Activated naive CD4-positive, alpha-beta T cell treated with anti-CD3 and anti-CD28 coated beads, Interleukin-2, amount 50 U/mL, for 72 hours (primary cell): ENCODE results near the gene BZW2. TPM values are rescaled to one million over a fixed set of nuclear protein-coding genes. Genes with fewer than 3 reads are reported as not detected.
A peak's percentile ranks its signal among the peaks of the same experiment; 100 is the strongest.

Experiments
- ATAC-seq, 2 donors: fragments of 150-1000 bp; cut with Tn5 transposase; 2 replicates each; pipeline ENCODE4 v1.10.0; 2021; ENCODE audit warnings: mild to moderate bottlenecking in 2 of 2, moderate library complexity in 2 of 2
- DNase-seq, 2 donors: peaks; one replicate each; pipeline ENCODE4 v3.0.0; 2021 to 2022; ENCODE audit warnings: low spot score in 2 of 2
- H3K27ac Mint-ChIP-seq, 2 donors: one replicate each; pipeline ENCODE4 v1.8.0; 2022; ENCODE audit warnings: mild to moderate bottlenecking in 2 of 2, mixed read lengths in 2 of 2
- H3K36me3 Mint-ChIP-seq, 2 donors: one replicate each; pipeline ENCODE4 v1.8.0; 2022; ENCODE audit warnings: mixed read lengths in 2 of 2
- H3K9me3 Mint-ChIP-seq, 2 donors: one replicate each; pipeline ENCODE4 v1.8.0; 2022; ENCODE audit warnings: mixed read lengths in 2 of 2
- total RNA-seq, 2 donors: library from RNA; stranded (reverse); gene quantifications; one replicate each; pipeline ENCODE4 v1.2.3, GENCODE V29; 2022

Gene BZW2
- total RNA-seq, 2 donors from 2014 or later: 83.2 to 94.1 TPM

DNA sequence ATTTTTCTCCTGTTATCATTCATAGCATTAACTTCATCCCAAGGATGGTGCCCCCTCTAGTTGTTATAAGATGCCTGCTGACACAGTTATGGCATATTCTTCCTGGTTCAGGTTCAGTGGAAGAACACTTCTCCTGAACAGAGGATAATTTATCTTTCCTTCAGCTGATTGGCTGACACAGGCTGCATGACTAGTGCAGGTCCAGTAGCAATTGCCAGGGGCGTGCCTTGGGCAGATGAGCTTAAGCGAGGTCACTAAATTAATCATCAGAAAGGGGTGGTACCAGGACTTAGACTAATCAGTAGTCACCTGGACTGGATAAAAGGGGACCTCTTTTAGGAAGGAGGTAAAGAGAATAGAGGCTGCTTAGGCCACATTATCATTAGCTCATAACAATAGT lies 42.3 kb downstream of the BZW2 start:
- no peak for DNase-seq
- ATAC-seq: peak; percentile 29 to 37

GRCh38 chr7:16691241-16691640 lies 45.3 kb downstream of the BZW2 start:
- Mint-ChIP-seq H3K27ac (no peak overlapping the region), H3K9me3 (no peaks in the 10 kb centered on the region), H3K36me3 (peaks cover 10 to 34% of the 10 kb centered on the region in 2 donors)
- no peak for ATAC-seq
- DNase-seq: no peak

More for the DNA sequence above, 42.3 kb downstream of the BZW2 start:
- H3K36me3 Mint-ChIP-seq: peaks cover 18 to 44% of the 10 kb centered on the region in 2 donors
- no peak overlapping the region for H3K27ac Mint-ChIP-seq
- H3K9me3 Mint-ChIP-seq: no peaks in the 10 kb centered on the region

DNA sequence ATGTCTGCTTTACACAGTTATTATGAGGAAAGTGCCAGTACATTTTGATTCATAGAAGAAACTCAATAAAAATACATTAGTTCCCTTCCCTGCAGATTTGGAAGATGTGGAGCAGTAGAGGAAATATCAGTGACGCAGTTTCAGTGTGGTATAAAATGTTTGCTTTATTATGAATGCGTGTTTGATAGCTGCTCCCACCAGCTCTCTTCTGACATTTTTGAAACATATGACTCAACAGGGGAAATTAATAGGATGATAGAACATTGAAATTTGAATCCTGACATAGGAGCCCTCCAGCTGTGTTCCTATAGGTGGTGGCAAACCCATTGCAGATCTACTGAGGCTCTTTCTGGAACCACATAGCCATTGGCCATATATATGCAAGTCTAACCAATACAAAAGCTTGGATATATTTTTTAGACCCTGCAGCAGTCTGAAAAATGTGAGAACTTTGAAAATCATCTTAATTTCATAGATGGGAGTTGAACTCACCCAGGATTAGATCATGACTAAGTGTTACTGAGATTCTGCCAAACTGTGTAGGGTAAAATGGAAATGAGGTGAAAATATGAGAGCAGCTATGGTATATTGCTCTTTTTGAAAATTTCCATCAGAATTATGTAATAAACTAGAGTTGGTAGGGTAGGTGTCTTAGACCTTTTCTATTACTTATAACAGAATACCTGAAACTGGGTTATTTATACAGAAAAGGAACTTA lies 47.8 kb downstream of the BZW2 start:
- Mint-ChIP-seq H3K9me3 (no peaks in the 10 kb centered on the region), H3K36me3 (peaks cover 26 to 43% of the 10 kb centered on the region in 2 donors), H3K27ac (no peak overlapping the region)
- no peak for DNase-seq
- no peak for ATAC-seq

- peaks cover 33 to 47% of the 10 kb centered on the region in 2 donors for H3K36me3 Mint-ChIP-seq
- ATAC-seq: no peak
- no peak overlapping the region for H3K27ac Mint-ChIP-seq
- no peaks in the 10 kb centered on the region for H3K9me3 Mint-ChIP-seq
- no peak for DNase-seq
Measured at GRCh38 chr7:16694806-16695205, 48.8 kb downstream of the BZW2 start.

DNA sequence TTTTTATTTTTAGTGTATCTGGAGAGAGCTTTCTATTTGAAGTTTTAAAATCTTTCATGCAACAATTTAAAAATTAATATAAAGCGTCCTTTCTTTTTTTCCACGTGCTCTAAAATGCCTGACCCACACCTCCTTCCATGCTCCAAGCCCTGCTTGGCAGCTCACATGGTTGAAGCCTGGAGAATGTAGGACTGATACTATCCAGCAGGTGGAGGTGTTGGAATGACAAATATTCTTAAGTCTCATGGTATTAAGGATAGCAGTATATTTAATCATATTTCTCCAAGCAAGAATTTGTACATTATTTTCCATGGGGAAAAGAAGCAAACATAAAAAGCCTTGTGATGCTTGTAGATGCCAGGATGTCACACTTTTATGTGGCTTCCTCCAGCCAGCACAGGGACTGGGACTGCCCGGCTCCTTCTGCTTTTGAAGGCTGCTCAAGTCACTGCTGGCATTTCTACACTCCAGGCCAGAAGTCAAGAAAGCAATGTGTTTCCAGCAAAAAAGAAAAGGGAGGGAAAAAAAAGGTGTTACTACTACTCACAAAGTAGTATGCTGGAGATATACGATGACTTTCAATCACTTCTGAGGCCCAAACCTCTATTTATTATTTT lies 49.7 kb downstream of the BZW2 start:
- H3K9me3 Mint-ChIP-seq: no peaks in the 10 kb centered on the region
- DNase-seq (no peak), ATAC-seq (peak in 1 of 2 donors; percentile 55)
- peaks cover 39 to 49% of the 10 kb centered on the region in 2 donors for H3K36me3 Mint-ChIP-seq
- H3K27ac Mint-ChIP-seq: no peak overlapping the region

DNA sequence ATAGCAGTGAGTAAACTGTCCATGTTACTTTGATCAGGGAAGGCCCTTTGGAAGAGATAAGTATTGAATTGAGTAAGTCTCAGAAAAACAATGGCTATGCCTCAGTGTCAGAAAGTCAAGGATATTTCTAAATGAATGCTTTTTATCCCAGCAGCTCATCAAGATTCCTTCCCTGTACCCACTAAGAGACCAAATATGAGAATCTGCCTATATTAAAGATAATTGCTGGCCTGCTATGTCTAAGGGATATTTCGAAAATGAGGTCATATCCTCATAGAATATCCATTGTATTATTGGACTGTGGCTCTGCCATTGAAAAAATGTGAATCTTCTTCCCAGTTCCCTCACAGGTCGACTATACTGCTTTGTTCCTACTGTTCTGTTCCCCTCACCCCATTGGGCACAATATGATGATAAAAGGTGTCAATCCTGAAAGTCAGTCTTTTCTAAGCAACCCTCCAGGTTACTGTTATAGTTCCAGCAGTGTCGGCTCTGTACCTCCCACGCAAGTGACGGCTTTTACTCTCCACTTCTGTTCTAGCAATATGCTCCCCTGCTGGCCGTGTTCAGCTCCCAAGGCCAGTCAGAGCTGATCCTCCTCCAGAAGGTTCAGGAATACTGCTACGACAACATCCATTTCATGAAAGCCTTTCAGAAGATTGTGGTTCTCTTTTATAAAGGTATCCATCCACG lies 51.7 kb downstream of the BZW2 start:
- ATAC-seq (no peak), DNase-seq (no peak)
- peaks cover 33 to 41% of the 10 kb centered on the region in 2 donors for H3K36me3 Mint-ChIP-seq
- no peaks in the 10 kb centered on the region for H3K9me3 Mint-ChIP-seq
- H3K27ac Mint-ChIP-seq: no peak overlapping the region

- DNase-seq (no peak), ATAC-seq (no peak)
- peaks cover 33 to 38% of the 10 kb centered on the region in 2 donors for H3K36me3 Mint-ChIP-seq
- H3K9me3 Mint-ChIP-seq: no peaks in the 10 kb centered on the region
- H3K27ac Mint-ChIP-seq: no peak overlapping the region
Measured at GRCh38 chr7:16698200-16698905, 52.4 kb downstream of the BZW2 start.

- ATAC-seq (no peak), DNase-seq (no peak)
- no peaks in the 10 kb centered on the region for H3K9me3 Mint-ChIP-seq
- no peak overlapping the region for H3K27ac Mint-ChIP-seq
- H3K36me3 Mint-ChIP-seq: peaks cover 31 to 39% of the 10 kb centered on the region in 2 donors
Measured at GRCh38 chr7:16702441-16702840, 56.5 kb downstream of the BZW2 start.

- H3K9me3 Mint-ChIP-seq: no peaks in the 10 kb centered on the region
- no peak for DNase-seq
- no peak overlapping the region for H3K27ac Mint-ChIP-seq
- H3K36me3 Mint-ChIP-seq: peaks cover 8 to 41% of the 10 kb centered on the region in 2 donors
- ATAC-seq: no peak
Measured at GRCh38 chr7:16708511-16708910, 62.5 kb downstream of the BZW2 start.

- DNase-seq (no peak), ATAC-seq (peak in 1 of 2 donors; percentile 23)
- Mint-ChIP-seq H3K9me3 (no peaks in the 10 kb centered on the region), H3K27ac (no peak overlapping the region), H3K36me3 (peaks cover 8 to 41% of the 10 kb centered on the region in 2 donors)
Measured at GRCh38 chr7:16708980-16709379, 63.0 kb downstream of the BZW2 start.

DNA sequence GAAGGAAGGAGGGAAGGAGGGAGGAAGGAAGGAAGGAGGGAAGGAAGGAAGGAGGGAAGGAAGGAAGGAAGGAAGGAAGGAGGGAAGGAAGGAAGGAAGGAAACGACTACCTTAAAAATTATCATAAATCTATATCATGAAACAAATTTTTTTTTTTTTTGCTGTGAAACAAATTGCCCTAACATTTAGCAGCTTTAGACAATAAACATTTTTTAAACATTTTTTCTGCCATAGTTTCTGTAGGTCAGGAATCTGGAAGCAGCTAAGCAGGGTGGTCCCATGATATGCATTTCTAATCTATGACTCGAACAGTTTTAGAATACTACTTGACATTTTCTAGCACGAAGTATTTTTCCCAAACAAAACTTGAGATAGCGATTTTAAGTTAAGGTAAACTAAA lies 64.7 kb downstream of the BZW2 start:
- H3K9me3 Mint-ChIP-seq: no peaks in the 10 kb centered on the region
- DNase-seq (no peak), ATAC-seq (no peak)
- H3K27ac Mint-ChIP-seq: no peak overlapping the region
- H3K36me3 Mint-ChIP-seq: peaks cover 8 to 35% of the 10 kb centered on the region in 2 donors

DNA sequence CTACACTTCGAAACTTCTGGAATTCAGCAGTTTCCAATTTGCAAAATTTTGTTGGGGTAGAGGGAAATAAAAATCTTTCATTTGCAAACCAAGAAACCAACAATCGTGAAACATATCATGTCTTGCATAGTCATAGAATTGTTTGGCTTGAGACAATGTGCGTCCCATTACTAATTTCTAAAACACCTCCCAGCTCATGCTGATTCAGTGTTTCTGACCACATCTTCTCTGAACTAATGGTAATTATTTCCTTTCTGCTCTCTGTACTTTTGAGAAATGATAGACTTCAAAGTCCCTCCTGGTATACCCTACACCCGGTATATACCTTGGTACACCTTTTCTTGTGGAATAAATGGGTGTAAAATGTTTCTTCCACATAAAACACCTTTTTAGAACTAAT lies 65.7 kb downstream of the BZW2 start:
- DNase-seq: no peak
- no peaks in the 10 kb centered on the region for H3K9me3 Mint-ChIP-seq
- ATAC-seq: peak; percentile 64 to 90
- peak overlapping the region; percentile 36 to 77 for H3K27ac Mint-ChIP-seq
- H3K36me3 Mint-ChIP-seq: peaks cover 0 to 24% of the 10 kb centered on the region in 2 donors

DNA sequence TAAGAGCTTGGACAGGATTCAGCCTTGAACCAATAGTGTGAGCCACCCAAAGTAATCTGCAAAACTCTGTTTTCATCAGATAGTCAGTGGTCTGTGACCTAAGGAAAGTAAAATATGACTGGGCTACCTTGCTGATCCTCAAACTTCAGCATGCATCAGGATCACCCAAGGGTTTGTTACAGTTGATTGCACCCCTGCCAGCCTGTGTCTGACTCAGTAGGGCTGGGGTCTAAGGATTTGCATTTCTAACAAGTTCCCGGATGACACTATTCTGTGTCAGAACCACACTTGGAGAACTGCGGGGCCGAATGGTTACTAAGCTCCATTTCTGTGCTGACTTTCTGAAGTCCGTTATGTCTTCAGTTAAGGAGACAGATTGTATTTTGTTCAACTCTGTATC lies 66.9 kb downstream of the BZW2 start:
- DNase-seq (peak in 1 of 2 donors; percentile 10), ATAC-seq (peak; percentile 72 to 85)
- H3K36me3 Mint-ChIP-seq: peaks cover 0 to 24% of the 10 kb centered on the region in 2 donors
- H3K27ac Mint-ChIP-seq: peak overlapping the region; percentile 36 to 37
- H3K9me3 Mint-ChIP-seq: no peaks in the 10 kb centered on the region

DNA sequence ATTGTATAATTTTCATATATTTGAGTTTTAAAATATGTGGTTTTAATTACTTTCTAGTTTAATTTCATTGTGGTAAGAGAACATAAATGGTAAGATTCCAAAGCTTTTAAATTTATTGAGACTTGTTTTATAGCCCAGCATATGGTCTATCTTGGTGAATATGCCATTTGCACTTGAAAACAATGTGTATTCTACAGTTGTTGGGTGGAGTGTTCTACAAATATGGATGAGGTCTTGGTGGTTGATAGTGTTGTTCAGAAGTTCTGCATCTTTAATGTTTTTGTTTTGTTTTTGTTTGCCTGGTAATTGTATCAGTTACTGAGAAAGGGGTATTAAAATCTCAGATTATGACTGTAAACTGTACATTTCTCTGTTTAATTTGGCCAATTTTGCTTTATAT lies 69.9 kb downstream of the BZW2 start:
- no peak overlapping the region for H3K27ac Mint-ChIP-seq
- DNase-seq (no peak), ATAC-seq (no peak)
- H3K36me3 Mint-ChIP-seq: peaks cover 0 to 16% of the 10 kb centered on the region in 2 donors
- no peaks in the 10 kb centered on the region for H3K9me3 Mint-ChIP-seq

GRCh38 chr7:16718111-16718656 lies 72.2 kb downstream of the BZW2 start:
- no peak for ATAC-seq
- DNase-seq: no peak
- no peaks in the 10 kb centered on the region for H3K9me3 Mint-ChIP-seq
- H3K36me3 Mint-ChIP-seq: peaks cover 0 to 4% of the 10 kb centered on the region in 2 donors
- H3K27ac Mint-ChIP-seq: no peak overlapping the region

DNA sequence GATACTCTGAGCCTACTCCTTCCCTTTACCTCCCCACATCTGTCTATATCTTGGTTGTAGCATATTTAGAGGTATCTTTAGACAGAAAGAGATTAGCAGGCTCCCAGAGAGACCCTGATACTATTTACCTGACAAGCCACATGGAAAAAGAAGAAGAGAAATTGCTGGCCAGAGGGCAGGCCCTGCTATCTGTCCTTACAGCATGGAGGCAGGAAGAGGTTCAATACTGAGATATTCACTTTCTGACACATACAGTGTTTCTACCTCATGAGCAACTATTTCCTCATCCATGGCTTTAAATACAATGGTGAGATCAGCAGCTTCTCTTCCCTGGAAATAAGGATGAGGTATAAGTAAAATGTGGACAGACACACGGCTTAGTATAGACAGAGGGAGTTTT lies 73.7 kb downstream of the BZW2 start:
- H3K36me3 Mint-ChIP-seq: peaks cover 0 to 4% of the 10 kb centered on the region in 2 donors
- peak overlapping the region in 1 of 2 donors; percentile 86 for H3K27ac Mint-ChIP-seq
- DNase-seq: no peak
- H3K9me3 Mint-ChIP-seq: no peaks in the 10 kb centered on the region
- ATAC-seq: peak in 1 of 2 donors; percentile 46
